Muscle of leg (tissue), 11 donors: ENCODE data around the gene RHEX. TPM values are rescaled to one million over a fixed set of nuclear protein-coding genes. Genes with fewer than 3 reads are reported as not detected.
A peak's percentile ranks its signal among the peaks of the same experiment; 100 is the strongest.

ENCODE experiments used
- DNase-seq: peaks from one replicate; pipeline ENCODE4 v3.0.0; 2013
- H3K27ac ChIP-seq: one replicate; pipeline ENCODE4 v1.5.1; 2013; ENCODE audit warnings: mild to moderate bottlenecking, low read length, control low read depth
- H3K27me3 ChIP-seq: one replicate; pipeline ENCODE4 v1.6.1; 2013; ENCODE audit warnings: low read length; ENCODE audit not compliant: control insufficient read depth, insufficient read depth
- H3K36me3 ChIP-seq: one replicate; pipeline ENCODE4 v1.6.1; 2013; ENCODE audit warnings: low read length; ENCODE audit not compliant: control insufficient read depth, insufficient read depth
- H3K4me1 ChIP-seq: one replicate; pipeline ENCODE4 v1.6.1; 2013; ENCODE audit warnings: low read length; ENCODE audit not compliant: control insufficient read depth, insufficient read depth
- H3K4me3 ChIP-seq: one replicate; pipeline ENCODE4 v1.5.1; 2013; ENCODE audit warnings: low read length, control low read depth
- H3K9me3 ChIP-seq: replicated peaks from 2 replicates; pipeline ENCODE4 v1.6.1; 2013; ENCODE audit warnings: low read depth, low read length; ENCODE audit not compliant: control insufficient read depth
- WGBS: methylation state at CpG from one replicate; pipeline ENCODE4 v1.1.5; 2013; ENCODE audit warnings: missing lambda C conversion rate; ENCODE audit not compliant: insufficient coverage; 5-methylcytosine and 5-hydroxymethylcytosine counted together
- polyA plus RNA-seq, 8 donors: library from polyadenylated mRNA; unstranded; fragments of 120-200 nt; gene quantifications; one replicate each; pipeline versions ENCODE4 v1.2.1 to v1.2.3, GENCODE V29; 2013; ENCODE audit warnings: inconsistent platforms in 1 of 8, low replicate concordance in 1 of 8; ENCODE audit not compliant: insufficient read length in 8 of 8, insufficient read depth in 1 of 8
- total RNA-seq: library from RNA; stranded (reverse); fragments of 120-200 nt; gene quantifications from one replicate; pipeline ENCODE4 v1.2.4, GENCODE V29; 2013

The RHEX gene
- total and polyA plus RNA-seq, 9 donors: 0.17 to 0.65 (median 0.36) TPM

GRCh38 chr1:206074839-206075238 lies 21.9 kb downstream of the RHEX start:
- no peaks in the 10 kb centered on the region for H3K36me3 ChIP-seq
- DNase-seq: no peak
- no peak overlapping the region for H3K27ac ChIP-seq
- peaks cover 2% of the 10 kb centered on the region for H3K27me3 ChIP-seq
- H3K9me3 ChIP-seq: no peaks in the 10 kb centered on the region
- H3K4me3 ChIP-seq: no peak overlapping the region
- 51% methylated on average over 3 of the region's 3 CpGs for WGBS
- H3K4me1 ChIP-seq: no peaks in the 10 kb centered on the region

- 43% methylated on average over 6 of the region's 11 CpGs for WGBS
- peak; percentile 82 for DNase-seq
Measured at GRCh38 chr1:206075786-206076755, 23.1 kb downstream of the RHEX start.

GRCh38 chr1:206079135-206079534 lies 26.2 kb downstream of the RHEX start:
- Histone ChIP-seq H3K9me3 (no peaks in the 10 kb centered on the region), H3K36me3 (no peaks in the 10 kb centered on the region), H3K27me3 (peaks cover 2% of the 10 kb centered on the region), H3K4me3 (no peak overlapping the region), H3K27ac (no peak overlapping the region), H3K4me1 (no peaks in the 10 kb centered on the region)
- WGBS: no CpG with 5 or more reads among the region's 1 CpG
- no peak for DNase-seq

More at GRCh38 chr1:206075786-206076755, 23.1 kb downstream of the RHEX start:
- Histone ChIP-seq H3K9me3 (no peaks in the 10 kb centered on the region), H3K27me3 (peaks cover 2% of the 10 kb centered on the region), H3K27ac (peak overlapping the region; percentile 13), H3K4me1 (no peaks in the 10 kb centered on the region), H3K36me3 (no peaks in the 10 kb centered on the region), H3K4me3 (no peak overlapping the region)

- no peak overlapping the region for H3K27ac ChIP-seq
- H3K4me1 ChIP-seq: no peaks in the 10 kb centered on the region
- no peak overlapping the region for H3K4me3 ChIP-seq
- WGBS: 76% methylated on average over 3 of the region's 8 CpGs
- DNase-seq: no peak
- peaks cover 2% of the 10 kb centered on the region for H3K27me3 ChIP-seq
- no peaks in the 10 kb centered on the region for H3K36me3 ChIP-seq
- H3K9me3 ChIP-seq: no peaks in the 10 kb centered on the region
Measured at GRCh38 chr1:206080026-206080820, 27.2 kb downstream of the RHEX start.

- Histone ChIP-seq H3K36me3 (no peaks in the 10 kb centered on the region), H3K4me3 (no peak overlapping the region), H3K9me3 (no peaks in the 10 kb centered on the region), H3K27ac (no peak overlapping the region), H3K4me1 (no peaks in the 10 kb centered on the region), H3K27me3 (no peaks in the 10 kb centered on the region)
- WGBS: 71% methylated on average over 3 of the region's 5 CpGs
- no peak for DNase-seq
Measured at GRCh38 chr1:206081856-206082255, 28.9 kb downstream of the RHEX start.

GRCh38 chr1:206082831-206083695 lies 30.1 kb downstream of the RHEX start:
- no peak overlapping the region for H3K4me3 ChIP-seq
- no peak for DNase-seq
- no peak overlapping the region for H3K27ac ChIP-seq
- H3K36me3 ChIP-seq: no peaks in the 10 kb centered on the region
- 69% methylated on average over 6 of the region's 8 CpGs for WGBS
- no peaks in the 10 kb centered on the region for H3K9me3 ChIP-seq
- H3K27me3 ChIP-seq: no peaks in the 10 kb centered on the region
- no peaks in the 10 kb centered on the region for H3K4me1 ChIP-seq

GRCh38 chr1:206083750-206084149 lies 30.8 kb downstream of the RHEX start:
- Histone ChIP-seq H3K27ac (no peak overlapping the region), H3K9me3 (no peaks in the 10 kb centered on the region), H3K4me3 (no peak overlapping the region), H3K4me1 (no peaks in the 10 kb centered on the region), H3K36me3 (no peaks in the 10 kb centered on the region), H3K27me3 (no peaks in the 10 kb centered on the region)
- no peak for DNase-seq
- 83% methylated on average over 1 of the region's 2 CpGs for WGBS

- H3K4me3 ChIP-seq: no peak overlapping the region
- H3K27me3 ChIP-seq: no peaks in the 10 kb centered on the region
- H3K27ac ChIP-seq: no peak overlapping the region
- no CpG with 5 or more reads among the region's 3 CpGs for WGBS
- H3K4me1 ChIP-seq: no peaks in the 10 kb centered on the region
- no peaks in the 10 kb centered on the region for H3K36me3 ChIP-seq
- DNase-seq: no peak
- H3K9me3 ChIP-seq: no peaks in the 10 kb centered on the region
Measured at GRCh38 chr1:206087091-206087490, 34.1 kb downstream of the RHEX start.

GRCh38 chr1:206089341-206089740 lies 36.4 kb downstream of the RHEX start:
- Histone ChIP-seq H3K36me3 (no peaks in the 10 kb centered on the region), H3K4me3 (no peak overlapping the region), H3K27ac (no peak overlapping the region), H3K4me1 (no peaks in the 10 kb centered on the region), H3K27me3 (no peaks in the 10 kb centered on the region), H3K9me3 (no peaks in the 10 kb centered on the region)
- no CpG with 5 or more reads among the region's 3 CpGs for WGBS
- no peak for DNase-seq
